Measurements from ENCODE around the gene PEX10. TPM values are rescaled to one million over a fixed set of nuclear protein-coding genes. Genes with fewer than 3 reads are reported as not detected.

Gene PEX10
- total and polyA plus RNA-seq, 4 experiments from 2014 or later: 7.2 to 13.0 (median 10.1) TPM

DNA sequence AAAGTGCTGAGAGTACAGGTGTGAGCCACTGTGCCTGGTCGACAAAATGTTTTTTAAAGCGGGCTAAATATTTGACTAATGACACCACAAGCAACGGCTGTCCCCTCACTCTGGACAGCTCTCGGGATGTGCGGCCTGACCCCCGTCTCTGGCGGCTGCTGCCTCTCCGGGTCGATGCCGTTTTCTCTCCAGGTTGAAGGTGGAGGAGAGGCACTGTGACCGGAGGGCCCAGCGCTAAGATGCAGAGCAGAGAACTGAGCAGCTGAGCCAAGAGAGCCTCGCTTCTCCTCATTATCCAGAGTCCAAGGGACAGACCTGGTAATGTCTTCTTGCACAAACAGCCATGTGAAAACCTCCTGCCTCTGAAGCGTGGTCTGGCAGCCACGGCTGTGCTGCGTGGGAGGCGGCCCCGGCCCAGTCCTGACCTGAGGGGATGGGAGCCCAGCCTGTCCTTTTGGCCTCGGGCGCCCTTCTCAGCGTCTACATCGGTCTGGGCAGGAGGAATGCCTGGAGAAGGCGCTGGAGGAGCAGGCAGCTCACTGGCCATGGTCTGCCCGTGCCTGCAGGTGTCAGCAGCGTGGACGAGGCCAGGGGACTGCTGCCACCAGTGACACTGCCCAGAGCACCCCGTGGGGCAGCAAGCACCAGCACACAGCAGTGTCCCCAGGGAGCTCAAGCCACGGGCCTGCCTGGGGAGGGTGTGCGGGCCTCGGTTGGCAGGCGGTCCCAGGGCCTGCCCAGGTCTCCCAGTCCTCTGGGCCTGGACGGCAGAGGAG lies 31.4 kb downstream of the PEX10 start:
- ChIA-PET POLR2A (ENCODE audit: partially characterized antibody) (interaction anchor here (0.6 to 4.2 kb wide), 6 partner anchors 11 to 186 kb away, joined by 3 to 68 read pairs (median 4); partner anchors contain the start of genes FAAP20, MORN1 and RER1), CTCF (ENCODE audit: partially characterized antibody) (interaction anchor here (0.9 to 10.5 kb wide), 12 partner anchors 10 to 291 kb away, joined by 3 to 236 read pairs (median 5); partner anchors contain the start of genes FAAP20, MORN1 and RER1)
- Mint-ChIP-seq H3K36me3 (no peaks in the 10 kb centered on the region), H3K4me3 (no peak overlapping the region), H3K4me1 (peaks cover 0 to 3% (median 0%) of the 10 kb centered on the region in 4 donors), H3K27ac (no peak overlapping the region), H3K9me3 (no peaks in the 10 kb centered on the region), H3K27me3 (no peaks in the 10 kb centered on the region)
- H3K9me3 ChIP-seq (ENCODE audit: control insufficient read depth in 1 of 2, low read length in 2 of 2): no peaks in the 10 kb centered on the region
- no peak for DNase-seq
- H3K27me3 ChIP-seq (ENCODE audit: insufficient read depth, low read length): no peaks in the 10 kb centered on the region
- no peak overlapping the region for H3K4me3 ChIP-seq (ENCODE audit: low read length in 2 of 2)
- intact Hi-C loops (cut with micrococcal nuclease): loop anchor here (1.0 kb wide), 2 partner anchors 182 to 186 kb away; no protein-coding TSS in a partner anchor
- H3K36me3 ChIP-seq (ENCODE audit: insufficient read depth, low read length): no peaks in the 10 kb centered on the region
- H3K27ac ChIP-seq (ENCODE audit: low read depth, low read length): no peak overlapping the region
- peaks cover 9% of the 10 kb centered on the region for H3K4me1 ChIP-seq (ENCODE audit: insufficient read depth, low read length)

GRCh38 chr1:2379733-2380404 lies 32.5 kb downstream of the PEX10 start:
- intact Hi-C loops (cut with micrococcal nuclease): no loop called here
- CTCF ChIA-PET (ENCODE audit: partially characterized antibody): interaction anchor here (1.4 to 10.5 kb wide), 4 partner anchors 65 to 192 kb away, joined by 3 to 236 read pairs (median 9); partner anchors contain the start of gene FAAP20
- Mint-ChIP-seq H3K27ac (peak overlapping the region in 1 of 7 donors; percentile 41), H3K4me3 (no peak overlapping the region), H3K36me3 (no peaks in the 10 kb centered on the region), H3K4me1 (peaks cover 0 to 3% (median 0%) of the 10 kb centered on the region in 4 donors), H3K27me3 (no peaks in the 10 kb centered on the region), H3K9me3 (no peaks in the 10 kb centered on the region)
- no peaks in the 10 kb centered on the region for H3K27me3 ChIP-seq (ENCODE audit: insufficient read depth, low read length)
- POLR2A ChIA-PET (ENCODE audit: partially characterized antibody): interaction anchor here (4.2 kb wide), 1 partner anchor 184 kb away, joined by 68 read pairs; the partner anchor contains the start of gene FAAP20
- no peak for DNase-seq
- H3K9me3 ChIP-seq (ENCODE audit: control insufficient read depth in 1 of 2, low read length in 2 of 2): no peaks in the 10 kb centered on the region
- peaks cover 9% of the 10 kb centered on the region for H3K4me1 ChIP-seq (ENCODE audit: insufficient read depth, low read length)
- no peaks in the 10 kb centered on the region for H3K36me3 ChIP-seq (ENCODE audit: insufficient read depth, low read length)
- no peak overlapping the region for H3K27ac ChIP-seq (ENCODE audit: low read depth, low read length)
- H3K4me3 ChIP-seq (ENCODE audit: low read length in 2 of 2): no peak overlapping the region

GRCh38 chr1:2378956-2379732 lies 33.2 kb downstream of the PEX10 start:
- H3K27ac ChIP-seq (ENCODE audit: low read depth, low read length): no peak overlapping the region

GRCh38 chr1:2378441-2378851 lies 33.9 kb downstream of the PEX10 start:
- Mint-ChIP-seq H3K4me3 (no peak overlapping the region), H3K9me3 (no peaks in the 10 kb centered on the region)

More at GRCh38 chr1:2378956-2379732, 33.2 kb downstream of the PEX10 start:
- Histone ChIP-seq H3K4me3 (ENCODE audit: low read length in 2 of 2) (no peak overlapping the region), H3K4me1 (ENCODE audit: insufficient read depth, low read length) (peaks cover 9% of the 10 kb centered on the region), H3K27me3 (ENCODE audit: insufficient read depth, low read length) (no peaks in the 10 kb centered on the region), H3K9me3 (ENCODE audit: control insufficient read depth in 1 of 2, low read length in 2 of 2) (no peaks in the 10 kb centered on the region), H3K36me3 (ENCODE audit: insufficient read depth, low read length) (no peaks in the 10 kb centered on the region)
- no peak for DNase-seq
- Mint-ChIP-seq H3K36me3 (no peaks in the 10 kb centered on the region), H3K27ac (peak overlapping the region in 2 of 7 donors; percentile 41 to 55), H3K4me1 (peaks cover 0 to 3% (median 0%) of the 10 kb centered on the region in 4 donors), H3K27me3 (no peaks in the 10 kb centered on the region), H3K4me3 (no peak overlapping the region), H3K9me3 (no peaks in the 10 kb centered on the region)
- ChIA-PET POLR2A (ENCODE audit: partially characterized antibody) (interaction anchor here (4.2 kb wide), 1 partner anchor 184 kb away, joined by 68 read pairs; the partner anchor contains the start of gene FAAP20), CTCF (ENCODE audit: partially characterized antibody) (interaction anchor here (0.9 to 10.5 kb wide), 5 partner anchors 12 to 239 kb away, joined by 3 to 236 read pairs (median 3); partner anchors contain the start of genes FAAP20, MORN1 and RER1)
- intact Hi-C loops (cut with micrococcal nuclease): no loop called here

GRCh38 chr1:2377751-2378440 lies 34.5 kb downstream of the PEX10 start:
- H3K27me3 Mint-ChIP-seq: no peaks in the 10 kb centered on the region
- H3K9me3 Mint-ChIP-seq: no peaks in the 10 kb centered on the region
- intact Hi-C loops (cut with micrococcal nuclease): no loop called here
- H3K27ac Mint-ChIP-seq: no peak overlapping the region
- peaks cover 0 to 3% (median 0%) of the 10 kb centered on the region in 4 donors for H3K4me1 Mint-ChIP-seq
- Histone ChIP-seq H3K4me1 (ENCODE audit: insufficient read depth, low read length) (peaks cover 9% of the 10 kb centered on the region), H3K27me3 (ENCODE audit: insufficient read depth, low read length) (no peaks in the 10 kb centered on the region), H3K4me3 (ENCODE audit: low read length in 2 of 2) (no peak overlapping the region), H3K36me3 (ENCODE audit: insufficient read depth, low read length) (no peaks in the 10 kb centered on the region), H3K27ac (ENCODE audit: low read depth, low read length) (no peak overlapping the region), H3K9me3 (ENCODE audit: control insufficient read depth in 1 of 2, low read length in 2 of 2) (no peaks in the 10 kb centered on the region)
- CTCF ChIA-PET (ENCODE audit: partially characterized antibody): interaction anchor here (1.2 to 10.5 kb wide), 4 partner anchors 63 to 238 kb away, joined by 3 to 236 read pairs (median 4); partner anchors contain the start of gene FAAP20
- H3K4me3 Mint-ChIP-seq: no peak overlapping the region
- no peak for DNase-seq
- POLR2A ChIA-PET (ENCODE audit: partially characterized antibody): interaction anchor here (1.6 kb wide), 1 partner anchor 183 kb away, joined by 4 read pairs; the partner anchor contains the start of gene FAAP20
- H3K36me3 Mint-ChIP-seq: no peaks in the 10 kb centered on the region

More at GRCh38 chr1:2378441-2378851, 33.9 kb downstream of the PEX10 start:
- Mint-ChIP-seq H3K27ac (no peak overlapping the region), H3K36me3 (no peaks in the 10 kb centered on the region), H3K4me1 (peaks cover 0 to 3% (median 0%) of the 10 kb centered on the region in 4 donors), H3K27me3 (no peaks in the 10 kb centered on the region)
- ChIA-PET CTCF (ENCODE audit: partially characterized antibody) (interaction anchor here (0.9 to 10.5 kb wide), 5 partner anchors 13 to 238 kb away, joined by 3 to 236 read pairs (median 3); partner anchors contain the start of genes FAAP20, MORN1 and RER1), POLR2A (ENCODE audit: partially characterized antibody) (interaction anchor here (4.2 kb wide), 1 partner anchor 183 kb away, joined by 68 read pairs; the partner anchor contains the start of gene FAAP20)
- intact Hi-C loops (cut with micrococcal nuclease): no loop called here
- Histone ChIP-seq H3K36me3 (ENCODE audit: insufficient read depth, low read length) (no peaks in the 10 kb centered on the region), H3K4me1 (ENCODE audit: insufficient read depth, low read length) (peaks cover 9% of the 10 kb centered on the region), H3K4me3 (ENCODE audit: low read length in 2 of 2) (no peak overlapping the region), H3K27me3 (ENCODE audit: insufficient read depth, low read length) (no peaks in the 10 kb centered on the region), H3K27ac (ENCODE audit: low read depth, low read length) (no peak overlapping the region), H3K9me3 (ENCODE audit: control insufficient read depth in 1 of 2, low read length in 2 of 2) (no peaks in the 10 kb centered on the region)
- DNase-seq: no peak
